Stimulated activated CD8-positive, alpha-beta memory T cell treated with anti-CD3 and anti-CD28 coated beads, Interleukin-7, amount 100 ng/mL, for 48 hours (primary cell): ENCODE measurements around the gene NDC1.

Experiments used
- DNase-seq, 2 donors: peaks; one replicate each; pipeline ENCODE4 v3.0.0-alpha.2; 2020; ENCODE audit warnings: low read depth in 1 of 2; ENCODE audit errors: extremely low read depth in 1 of 2

Gene NDC1

GRCh38 chr1:53732409-53732808 lies 105.7 kb downstream of the NDC1 start:
- DNase-seq: no peak

- DNase-seq: no peak
Measured at GRCh38 chr1:53731779-53732305, 106.3 kb downstream of the NDC1 start.

GRCh38 chr1:53731043-53731600 lies 107.0 kb downstream of the NDC1 start:
- no peak for DNase-seq

GRCh38 chr1:53730224-53730865 lies 107.8 kb downstream of the NDC1 start:
- DNase-seq: no peak

- no peak for DNase-seq
Measured at GRCh38 chr1:53729456-53730223, 108.5 kb downstream of the NDC1 start.

DNA sequence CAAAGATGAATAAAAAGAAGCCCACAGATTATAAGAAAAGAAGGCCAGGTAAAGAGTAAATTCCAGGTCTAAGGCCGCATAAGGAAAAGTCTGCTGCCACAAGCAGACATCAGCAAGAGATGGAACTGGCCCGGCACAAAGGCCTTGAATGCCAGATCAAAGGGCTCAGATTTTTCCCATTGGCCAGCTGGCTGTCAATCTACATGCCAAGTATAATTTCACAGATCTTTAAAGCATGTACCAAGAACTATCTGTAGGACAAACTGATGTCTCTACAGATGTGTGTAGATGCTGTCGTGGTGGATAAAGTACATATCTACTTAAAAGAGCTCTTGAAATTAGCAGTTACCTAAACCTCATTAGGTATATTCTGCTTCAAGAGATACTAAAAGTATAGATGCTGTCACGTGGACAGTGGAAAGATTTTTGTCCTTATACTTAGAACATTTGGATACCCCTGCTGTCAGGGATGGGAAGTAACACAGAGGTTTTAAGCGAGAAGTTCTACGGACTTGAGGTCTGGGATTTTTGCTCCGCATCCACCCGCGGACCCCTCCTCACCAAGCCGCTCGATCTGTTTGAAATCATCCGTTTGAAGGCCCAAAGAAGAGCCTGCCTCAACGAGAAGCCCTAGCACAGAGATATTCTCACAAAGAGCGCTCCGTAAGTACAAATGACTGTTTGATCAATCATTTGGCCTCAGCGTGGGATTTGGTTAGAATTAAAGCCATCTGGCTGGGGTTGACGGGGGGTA lies 109.2 kb downstream of the NDC1 start:
- no peak for DNase-seq

DNA sequence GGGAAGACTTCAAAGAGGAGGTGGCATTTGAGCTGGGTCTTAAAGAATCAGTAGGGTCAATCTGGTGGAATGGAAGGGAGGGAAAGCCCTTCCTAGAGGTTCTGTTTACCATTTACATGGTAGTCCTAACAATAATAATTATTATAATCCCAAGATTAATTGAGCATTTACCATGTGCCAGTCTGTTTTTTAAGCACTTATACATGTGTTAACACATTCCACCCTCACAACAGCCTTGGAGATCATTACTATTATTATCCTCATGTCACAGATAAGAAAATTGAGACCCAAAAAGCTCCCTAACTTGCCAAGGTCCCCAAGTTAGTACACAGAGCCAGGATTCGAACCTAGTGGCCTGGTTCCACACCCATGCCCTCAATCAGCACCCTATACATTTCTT lies 109.9 kb downstream of the NDC1 start:
- DNase-seq: no peak

DNA sequence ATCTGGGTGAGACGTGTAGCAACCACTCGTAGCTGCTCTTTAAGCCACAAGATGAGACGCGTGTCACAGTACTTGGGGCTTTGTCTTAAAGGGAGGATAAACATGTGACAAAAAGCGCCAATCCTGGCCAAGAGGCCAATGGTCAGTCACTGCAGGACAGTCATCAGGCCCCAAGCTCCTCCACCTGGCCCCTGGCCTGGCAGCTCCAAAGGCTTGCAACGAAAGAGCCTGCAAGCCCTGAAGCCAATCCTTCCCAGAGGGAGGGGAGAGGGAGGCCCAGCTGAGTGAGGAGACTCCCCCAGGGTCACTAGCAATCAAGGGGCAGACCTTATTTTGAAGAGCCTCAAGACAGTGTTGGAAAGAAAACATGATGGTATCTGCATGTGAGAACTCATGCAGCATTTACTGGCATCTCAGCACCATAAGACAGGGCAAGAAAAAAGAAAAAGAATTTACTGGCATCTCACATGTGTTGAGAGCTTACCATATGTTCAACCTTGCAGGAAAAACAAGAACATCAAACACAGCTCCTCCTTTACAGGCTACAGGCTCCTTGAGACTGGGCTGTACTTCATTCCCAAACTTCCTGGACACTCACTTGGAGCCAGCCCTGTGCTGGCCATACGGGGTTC lies 110.5 kb downstream of the NDC1 start:
- DNase-seq: no peak

GRCh38 chr1:53726009-53726600 lies 112.0 kb downstream of the NDC1 start:
- DNase-seq: no peak

DNA sequence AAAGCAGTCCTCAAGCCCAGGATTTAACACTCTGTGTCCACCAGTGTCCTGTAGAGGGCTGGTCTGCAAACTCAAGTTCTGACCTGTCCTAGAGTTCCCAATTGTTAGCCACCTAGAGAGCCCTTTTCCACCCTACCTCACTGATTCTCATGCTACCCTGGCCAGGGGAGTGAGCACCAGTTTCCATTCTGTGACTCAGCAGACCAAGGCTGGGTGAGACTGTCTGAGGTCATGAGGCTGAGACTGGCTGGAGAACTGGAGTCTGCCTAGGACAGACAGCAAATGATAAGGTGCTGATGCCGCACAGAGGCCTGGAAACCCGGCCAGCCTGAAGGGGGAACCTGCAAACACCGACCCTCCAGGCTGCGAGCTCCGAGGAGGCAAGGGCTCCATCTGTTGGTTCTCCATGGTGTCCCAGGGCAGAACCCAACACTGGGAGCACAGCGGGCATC lies 112.8 kb downstream of the NDC1 start:
- no peak for DNase-seq

DNA sequence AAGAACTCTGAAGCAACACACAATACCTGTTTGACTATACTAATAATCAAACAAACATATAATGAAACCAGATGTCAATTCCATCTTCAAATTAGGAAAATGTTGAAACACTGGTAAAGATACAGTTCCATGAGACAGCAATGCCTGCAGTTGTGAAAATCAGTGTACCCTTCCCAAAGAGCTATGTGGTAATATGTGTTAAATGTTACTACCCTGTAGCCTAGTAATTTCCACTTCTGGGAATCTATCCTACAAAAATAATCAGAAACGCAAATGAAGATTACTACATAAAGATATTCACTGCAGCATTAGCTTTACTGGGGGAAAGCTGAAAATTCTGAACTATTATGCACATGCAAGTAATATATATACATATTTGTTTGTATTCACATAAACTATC lies 116.1 kb downstream of the NDC1 start:
- DNase-seq: no peak

DNA sequence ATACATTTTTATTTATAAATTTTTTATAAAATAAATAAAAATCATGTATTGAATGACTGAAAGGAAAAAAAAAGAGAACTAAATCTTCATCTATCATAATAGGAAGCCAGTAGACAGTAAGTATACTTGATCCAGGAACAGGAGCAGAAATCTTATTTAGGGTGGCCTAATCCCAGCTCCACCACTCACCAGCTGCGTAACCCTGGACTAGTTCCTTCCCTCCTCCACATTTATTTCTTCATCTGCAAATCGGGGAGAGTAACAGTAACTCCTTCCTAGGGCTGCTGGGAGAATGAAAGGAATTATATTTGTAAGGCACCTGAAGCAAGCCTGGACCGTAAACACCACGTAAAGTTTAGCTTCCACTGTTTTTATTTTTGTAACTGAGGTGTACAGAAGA lies 117.0 kb downstream of the NDC1 start:
- no peak for DNase-seq

DNA sequence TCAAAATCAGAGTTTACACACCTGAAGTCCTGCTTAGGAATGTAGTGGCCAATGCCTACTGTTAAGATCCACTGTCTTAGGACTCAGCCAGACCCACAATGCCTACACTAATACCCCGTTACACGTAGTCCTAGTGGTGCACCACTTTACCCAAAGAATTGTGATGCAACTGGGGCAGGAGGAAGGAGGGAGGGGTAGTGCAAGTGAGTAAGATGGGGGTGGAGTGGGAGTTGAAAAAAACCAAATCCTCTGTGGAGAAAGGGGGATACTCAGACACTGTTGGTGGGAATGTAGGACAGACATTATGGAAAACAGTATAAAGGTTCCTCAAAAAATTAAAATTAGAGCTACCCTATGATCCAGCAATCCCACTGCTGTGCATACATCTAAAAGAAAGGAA lies 118.6 kb downstream of the NDC1 start:
- DNase-seq: no peak

DNA sequence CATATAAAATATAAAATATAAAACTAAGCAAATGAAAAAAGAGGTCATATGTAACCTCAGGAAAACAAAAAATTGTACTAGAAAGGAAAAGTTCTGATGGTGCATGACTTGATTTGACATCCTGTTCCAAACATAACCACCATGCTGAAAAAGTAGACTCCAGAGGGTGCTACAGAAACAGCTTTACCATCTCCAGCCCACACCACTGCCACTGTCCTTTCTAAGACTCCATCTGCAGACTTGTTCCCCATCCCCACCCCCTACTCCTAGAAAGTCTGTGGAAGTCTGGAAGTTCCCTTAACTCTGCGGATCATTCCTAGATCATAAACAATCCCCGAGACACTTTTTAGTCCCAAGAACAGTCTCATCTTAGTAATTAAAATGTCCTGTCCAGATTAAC lies 119.7 kb downstream of the NDC1 start:
- no peak for DNase-seq

- no peak for DNase-seq
Measured at GRCh38 chr1:53717025-53717804, 120.9 kb downstream of the NDC1 start.

- no peak for DNase-seq
Measured at GRCh38 chr1:53716150-53716549, 121.9 kb downstream of the NDC1 start.

- DNase-seq: no peak
Measured at GRCh38 chr1:53715478-53715877, 122.6 kb downstream of the NDC1 start.
